Measurements from ENCODE around the gene MEF2C.

The MEF2C gene

GRCh38 chr5:88674356-88675167 is 208.4 kb downstream of the MEF2C start:
- peak; percentile 86 for DNase-seq

GRCh38 chr5:88673253-88674105 is 209.5 kb downstream of the MEF2C start:
- peak; percentile 67 for DNase-seq

GRCh38 chr5:88672644-88673252 is 210.2 kb downstream of the MEF2C start:
- peak; percentile 68 for DNase-seq

- DNase-seq, result peak; percentile 60
Observed at GRCh38 chr5:88671505-88672499, 211.2 kb downstream of the MEF2C start.

GRCh38 chr5:88671106-88671504 is 211.9 kb downstream of the MEF2C start:
- DNase-seq, result no peak

- no peak for DNase-seq
Observed at GRCh38 chr5:88670461-88670860, 212.5 kb downstream of the MEF2C start.

GRCh38 chr5:88669371-88670050 is 213.5 kb downstream of the MEF2C start:
- no peak for DNase-seq

- DNase-seq, result peak; percentile 58
Observed at GRCh38 chr5:88667496-88668201, 215.3 kb downstream of the MEF2C start.

Data from right kidney (tissue), 1 donor.